ENCODE data around the gene LAIR1.

Gene LAIR1

GRCh38 chr19:54352546-54352945 is 12.2 kb downstream of the LAIR1 start:
- no peak for TF ChIP-seq CTCF (conservative IDR thresholded peaks at IDR 0.05; ENCODE audit: low read depth, low read length)
- no peak overlapping the region for H3K4me3 ChIP-seq (ENCODE audit: low read depth, low read length)
- no peak for DNase-seq (ENCODE audit: low read depth)

- DNase-seq (ENCODE audit: low read depth) = no peak
- H3K4me3 ChIP-seq (ENCODE audit: low read depth, low read length) = no peak overlapping the region
- TF ChIP-seq CTCF (conservative IDR thresholded peaks at IDR 0.05; ENCODE audit: low read depth, low read length) = no peak
Observed at GRCh38 chr19:54352041-54352440, 12.7 kb downstream of the LAIR1 start.

- TF ChIP-seq CTCF (conservative IDR thresholded peaks at IDR 0.05; ENCODE audit: low read depth, low read length) = no peak
- no peak for DNase-seq (ENCODE audit: low read depth)
- no peak overlapping the region for H3K4me3 ChIP-seq (ENCODE audit: low read depth, low read length)
Observed at GRCh38 chr19:54351474-54351873, 13.3 kb downstream of the LAIR1 start.

GRCh38 chr19:54345938-54346386 is 18.8 kb downstream of the LAIR1 start:
- H3K4me3 ChIP-seq (ENCODE audit: low read depth, low read length) = no peak overlapping the region
- TF ChIP-seq CTCF (conservative IDR thresholded peaks at IDR 0.05; ENCODE audit: low read depth, low read length) = no peak
- no peak for DNase-seq (ENCODE audit: low read depth)

GRCh38 chr19:54343868-54344267 is 20.9 kb downstream of the LAIR1 start:
- no peak for TF ChIP-seq CTCF (conservative IDR thresholded peaks at IDR 0.05; ENCODE audit: low read depth, low read length)
- no peak for DNase-seq (ENCODE audit: low read depth)
- H3K4me3 ChIP-seq (ENCODE audit: low read depth, low read length) = no peak overlapping the region

GRCh38 chr19:54341295-54341694 is 23.4 kb downstream of the LAIR1 start:
- no peak for DNase-seq (ENCODE audit: low read depth)
- no peak for TF ChIP-seq CTCF (conservative IDR thresholded peaks at IDR 0.05; ENCODE audit: low read depth, low read length)
- no peak overlapping the region for H3K4me3 ChIP-seq (ENCODE audit: low read depth, low read length)

GRCh38 chr19:54339646-54340358 is 24.9 kb downstream of the LAIR1 start:
- H3K4me3 ChIP-seq (ENCODE audit: low read depth, low read length) = no peak overlapping the region
- no peak for DNase-seq (ENCODE audit: low read depth)
- no peak for TF ChIP-seq CTCF (conservative IDR thresholded peaks at IDR 0.05; ENCODE audit: low read depth, low read length)

All from choroid plexus epithelial cell (primary cell).